GM04504 (cell line): ENCODE measurements around the gene GFOD1.
A peak's percentile ranks its signal among the peaks of the same experiment; 100 is the strongest.

Experiments used
- DNase-seq: peaks from one replicate; pipeline ENCODE4 v3.0.0-alpha.2; 2012; ENCODE audit warnings: low read depth

Gene GFOD1

GRCh38 chr6:13485303-13485702, 2.1 kb downstream of the GFOD1 start:
- no peak for DNase-seq

GRCh38 chr6:13484827-13485226, 2.6 kb downstream of the GFOD1 start:
- no peak for DNase-seq

- no peak for DNase-seq
Measured at GRCh38 chr6:13484138-13484708, 3.2 kb downstream of the GFOD1 start.

- no peak for DNase-seq
Measured at GRCh38 chr6:13480631-13481501, 6.5 kb downstream of the GFOD1 start.

GRCh38 chr6:13479971-13480434, 7.4 kb downstream of the GFOD1 start:
- no peak for DNase-seq

GRCh38 chr6:13479206-13479800, 8.1 kb downstream of the GFOD1 start:
- no peak for DNase-seq

- no peak for DNase-seq
Measured at GRCh38 chr6:13478525-13478966, 8.9 kb downstream of the GFOD1 start.

GRCh38 chr6:13474787-13475186, 12.6 kb downstream of the GFOD1 start:
- DNase-seq = no peak

GRCh38 chr6:13474360-13474759, 13.0 kb downstream of the GFOD1 start:
- no peak for DNase-seq

- DNase-seq = no peak
Measured at GRCh38 chr6:13473768-13474165, 13.6 kb downstream of the GFOD1 start.

GRCh38 chr6:13472976-13473767, 14.2 kb downstream of the GFOD1 start:
- DNase-seq = no peak

- peak; percentile 68 for DNase-seq
Measured at GRCh38 chr6:13472099-13472498, 15.3 kb downstream of the GFOD1 start.

GRCh38 chr6:13471184-13471583, 16.2 kb downstream of the GFOD1 start:
- DNase-seq = no peak

GRCh38 chr6:13470238-13471140, 16.9 kb downstream of the GFOD1 start:
- DNase-seq = no peak

- DNase-seq = no peak
Measured at GRCh38 chr6:13469693-13470092, 17.7 kb downstream of the GFOD1 start.

GRCh38 chr6:13468839-13469238, 18.6 kb downstream of the GFOD1 start:
- no peak for DNase-seq

- no peak for DNase-seq
Measured at GRCh38 chr6:13467216-13467600, 20.2 kb downstream of the GFOD1 start.

- DNase-seq = no peak
Measured at GRCh38 chr6:13466304-13467215, 20.8 kb downstream of the GFOD1 start.

GRCh38 chr6:13465734-13466133, 21.7 kb downstream of the GFOD1 start:
- no peak for DNase-seq

- no peak for DNase-seq
Measured at GRCh38 chr6:13463941-13464340, 23.5 kb downstream of the GFOD1 start.
